Upper lobe of right lung (tissue), 1 donor: ENCODE data around the gene IRGQ. TPM values are rescaled to one million over a fixed set of nuclear protein-coding genes. Genes with fewer than 3 reads are reported as not detected.

Experiments
- ATAC-seq: fragments of 200-7000 bp; cut with Tn5 transposase; one replicate; pipeline ENCODE4 v1.9.1; 2020; ENCODE audit warnings: mild to moderate bottlenecking, moderate library complexity
- DNase-seq: peaks from one replicate; pipeline ENCODE4 v3.0.0-alpha.2; 2020
- H3K27ac ChIP-seq: fragments of 200-600 bp; one replicate; pipeline ENCODE4 v1.8.0; 2022
- H3K27me3 ChIP-seq: fragments of 200-600 bp; one replicate; pipeline ENCODE4 v1.8.0; 2022; ENCODE audit warnings: mild to moderate bottlenecking
- H3K36me3 ChIP-seq: fragments of 200-600 bp; one replicate; pipeline ENCODE4 v1.8.0; 2022
- H3K4me1 ChIP-seq: fragments of 200-600 bp; one replicate; pipeline ENCODE4 v1.8.0; 2022
- H3K4me3 ChIP-seq: fragments of 200-600 bp; one replicate; pipeline ENCODE4 v1.8.0; 2022; ENCODE audit warnings: mild to moderate bottlenecking
- H3K9me3 ChIP-seq: fragments of 200-600 bp; one replicate; pipeline ENCODE4 v1.8.0; 2022
- CTCF ChIP-seq: fragments of 200-600 bp; IDR thresholded peaks from one replicate; pipeline ENCODE4 v1.8.0; 2022; ENCODE audit warnings: antibody characterized with exemption
- intact Hi-C: fragments of 100-400 bp; cut with DNase I; formaldehyde crosslinking; loops from one replicate; pipeline ENCODE4 v1.11.0; 2022
- total RNA-seq: library from RNA; stranded (reverse); fragmentation: NEBNext Ultra II Directional; extraction: Animal tissue kit (Norgen Biotek cat#: 25700); gene quantifications from one replicate; pipeline ENCODE4 v1.2.1, GENCODE V29; 2021
- donor health status: DM: no; HTN: yes; CAD: no; lungs with severe emphysema.

The IRGQ gene
- total RNA-seq, 1 donor from 2014 or later, result 23.2 TPM

- H3K36me3 ChIP-seq, result peaks cover 14% of the 10 kb centered on the region
- H3K4me1 ChIP-seq, result peaks cover 8% of the 10 kb centered on the region
- intact Hi-C loops, result no loop called here
- H3K27me3 ChIP-seq, result no peaks in the 10 kb centered on the region
- ATAC-seq (no peak), DNase-seq (no peak)
- no peak overlapping the region for H3K27ac ChIP-seq
- no peaks in the 10 kb centered on the region for H3K9me3 ChIP-seq
- H3K4me3 ChIP-seq, result no peak overlapping the region
- TF ChIP-seq CTCF, result no peak
These were observed 21.0 kb upstream of the IRGQ start for GRCh38 chr19:43616954-43617353.

- no peak for TF ChIP-seq CTCF
- Histone ChIP-seq H3K36me3 (peaks cover 19% of the 10 kb centered on the region), H3K4me1 (peaks cover 8% of the 10 kb centered on the region), H3K4me3 (no peak overlapping the region), H3K27ac (no peak overlapping the region), H3K27me3 (no peaks in the 10 kb centered on the region), H3K9me3 (no peaks in the 10 kb centered on the region)
- DNase-seq, result no peak
- ATAC-seq, result no peak
- intact Hi-C loops, result no loop called here
These were observed 20.4 kb upstream of the IRGQ start for GRCh38 chr19:43616306-43616705.

- no peaks in the 10 kb centered on the region for H3K27me3 ChIP-seq
- H3K9me3 ChIP-seq, result no peaks in the 10 kb centered on the region
- ATAC-seq (no peak), DNase-seq (no peak)
- H3K4me1 ChIP-seq, result no peaks in the 10 kb centered on the region
- no peak for TF ChIP-seq CTCF
- H3K4me3 ChIP-seq, result no peak overlapping the region
- no peak overlapping the region for H3K27ac ChIP-seq
- intact Hi-C loops, result no loop called here
- H3K36me3 ChIP-seq, result peaks cover 24% of the 10 kb centered on the region
These were observed 16.4 kb upstream of the IRGQ start for GRCh38 chr19:43612374-43612773.

GRCh38 chr19:43611788-43612187 lies 15.9 kb upstream of the IRGQ start, which contains the start of gene SRRM5:
Gene SRRM5, plus strand, starts transcription at chr19:43612088. Its CDS starts 34 bp downstream, at chr19:43612122.
- intact Hi-C loops, result no loop called here
- DNase-seq, result no peak

DNA sequence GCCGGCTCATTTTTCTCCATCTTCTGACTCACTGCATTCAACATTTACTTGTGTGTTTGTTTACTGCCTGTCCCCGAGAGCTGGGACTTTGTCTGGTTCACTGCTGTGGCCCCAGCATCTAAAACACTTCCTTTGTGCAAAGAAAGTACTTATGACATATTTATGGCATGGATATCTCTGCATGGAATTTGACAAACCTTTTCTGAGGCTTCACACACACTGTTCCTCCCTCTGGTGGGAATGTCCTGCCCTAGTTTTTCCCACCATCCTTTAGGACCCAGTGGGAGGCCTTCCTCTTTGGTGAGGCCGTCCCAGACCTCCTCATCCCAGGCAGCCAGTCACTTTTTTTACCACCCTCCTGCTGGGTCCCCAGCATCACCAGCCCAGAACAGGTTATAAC lies 14.6 kb upstream of the IRGQ start:
- intact Hi-C loops, result no loop called here
- Histone ChIP-seq H3K36me3 (peaks cover 28% of the 10 kb centered on the region), H3K9me3 (no peaks in the 10 kb centered on the region), H3K4me3 (no peak overlapping the region), H3K27ac (no peak overlapping the region), H3K27me3 (no peaks in the 10 kb centered on the region), H3K4me1 (no peaks in the 10 kb centered on the region)
- no peak for TF ChIP-seq CTCF
- DNase-seq (no peak), ATAC-seq (no peak)

More at GRCh38 chr19:43611788-43612187, 15.9 kb upstream of the IRGQ start, which contains the start of gene SRRM5:
- no peak for ATAC-seq
- no peak within 1 kb of the TSS for H3K4me3 ChIP-seq
- TF ChIP-seq CTCF, result no peak
- no peaks in the 10 kb centered on the region for H3K4me1 ChIP-seq
- H3K9me3 ChIP-seq, result no peaks in the 10 kb centered on the region
- H3K36me3 ChIP-seq, result peaks cover 26% of the 10 kb centered on the region
- no peaks in the 10 kb centered on the region for H3K27me3 ChIP-seq
- no peak within 1 kb of the TSS for H3K27ac ChIP-seq

- ATAC-seq (no peak), DNase-seq (no peak)
- H3K4me1 ChIP-seq, result no peaks in the 10 kb centered on the region
- H3K4me3 ChIP-seq, result no peak overlapping the region
- no peaks in the 10 kb centered on the region for H3K9me3 ChIP-seq
- H3K27ac ChIP-seq, result no peak overlapping the region
- peaks cover 28% of the 10 kb centered on the region for H3K36me3 ChIP-seq
- TF ChIP-seq CTCF, result no peak
- H3K27me3 ChIP-seq, result no peaks in the 10 kb centered on the region
- intact Hi-C loops, result no loop called here
These were observed 13.9 kb upstream of the IRGQ start for GRCh38 chr19:43609872-43610271.
